LNCaP clone FGC (cell line): ENCODE measurements around the gene DDX1.

Experiments
- DNase-seq: peaks from one replicate; pipeline ENCODE4 v3.0.0-alpha.2; 2011; ENCODE audit warnings: low read depth
- H3K4me3 ChIP-seq: 2 replicates; pipeline ENCODE4 v1.5.1; 2011; ENCODE audit warnings: mild to moderate bottlenecking, low read depth, low read length, control low read depth
- CTCF ChIP-seq: IDR thresholded peaks from 2 replicates; pipeline ENCODE4 v1.5.1; 2012; ENCODE audit warnings: mild to moderate bottlenecking; ENCODE audit not compliant: control insufficient read depth, insufficient read depth; ENCODE audit errors: extremely low read depth

DDX1 gene

GRCh38 chr2:15648593-15649525 lies 57.2 kb downstream of the DDX1 start:
- no peak for TF ChIP-seq CTCF
- no peak for DNase-seq
- H3K4me3 ChIP-seq: no peak overlapping the region

DNA sequence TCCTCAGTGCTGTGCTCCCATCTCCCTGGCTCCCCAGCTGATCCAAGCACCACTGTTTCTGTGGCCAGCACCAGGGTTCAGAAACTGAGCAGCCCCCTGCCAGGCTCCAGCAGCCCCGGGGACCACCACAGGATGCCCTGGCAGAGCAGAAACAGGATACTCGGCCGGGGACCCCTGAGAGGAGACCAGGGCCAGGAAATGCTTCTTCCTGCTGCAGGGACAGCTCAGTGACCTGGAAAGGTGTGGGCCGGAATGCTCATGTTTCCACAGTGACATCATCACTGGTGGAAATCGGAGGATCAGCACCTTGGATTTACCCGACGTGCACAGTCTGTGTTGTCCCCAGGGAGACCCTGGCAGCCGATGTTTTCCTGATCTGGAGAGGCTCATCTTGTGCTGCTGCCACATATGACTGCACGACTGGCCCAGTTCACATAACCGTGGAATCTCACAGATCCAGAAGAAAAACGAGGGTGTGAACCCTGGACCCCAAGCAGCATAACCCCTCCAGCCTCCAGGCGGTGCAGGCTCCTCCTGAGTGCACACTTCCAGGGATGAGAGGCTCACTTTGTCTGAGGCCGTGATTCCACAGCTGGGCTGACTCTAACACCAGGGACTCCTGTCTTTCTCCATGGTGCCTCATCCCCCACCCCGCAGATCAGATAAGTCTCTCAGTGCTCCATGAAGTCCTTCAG lies 58.0 kb downstream of the DDX1 start:
- TF ChIP-seq CTCF: no peak
- no peak for DNase-seq
- H3K4me3 ChIP-seq: no peak overlapping the region

DNA sequence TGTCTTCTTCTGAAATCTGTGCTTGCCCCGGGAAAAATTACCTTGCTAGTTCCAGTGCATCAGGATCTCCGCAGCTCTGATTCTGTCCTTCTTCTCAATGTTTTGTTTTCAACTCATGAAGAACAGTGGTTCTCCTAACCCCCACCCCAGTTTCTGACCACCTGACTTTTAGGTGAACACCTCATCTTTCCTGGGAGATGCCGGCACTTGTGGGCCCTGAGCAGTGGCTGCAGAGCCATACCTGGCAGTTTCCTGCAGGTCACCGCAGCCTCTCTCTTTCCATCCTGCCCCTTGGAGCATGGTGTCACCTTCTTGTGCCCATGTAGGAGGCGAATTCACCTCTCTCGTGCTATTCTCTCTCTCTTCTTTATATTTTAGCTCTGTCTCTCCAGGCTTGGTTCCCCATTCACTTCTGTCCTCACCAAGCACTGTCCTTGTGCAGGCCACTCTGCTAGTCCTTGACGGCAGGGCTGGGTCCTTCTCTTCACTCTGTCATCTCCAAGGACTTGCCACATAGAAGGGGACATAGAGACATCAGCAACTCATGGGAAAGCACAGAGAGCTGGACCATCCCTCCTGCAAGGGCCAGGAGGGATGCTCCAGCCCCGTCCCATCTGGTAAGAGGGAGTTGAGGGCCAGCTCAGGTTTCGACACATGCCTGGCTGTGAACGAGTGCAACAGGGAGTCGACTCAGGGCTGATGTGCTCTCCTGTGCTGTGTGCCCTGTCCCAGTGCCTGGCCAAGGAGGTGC lies 59.1 kb downstream of the DDX1 start:
- no peak overlapping the region for H3K4me3 ChIP-seq
- TF ChIP-seq CTCF: no peak
- no peak for DNase-seq

DNA sequence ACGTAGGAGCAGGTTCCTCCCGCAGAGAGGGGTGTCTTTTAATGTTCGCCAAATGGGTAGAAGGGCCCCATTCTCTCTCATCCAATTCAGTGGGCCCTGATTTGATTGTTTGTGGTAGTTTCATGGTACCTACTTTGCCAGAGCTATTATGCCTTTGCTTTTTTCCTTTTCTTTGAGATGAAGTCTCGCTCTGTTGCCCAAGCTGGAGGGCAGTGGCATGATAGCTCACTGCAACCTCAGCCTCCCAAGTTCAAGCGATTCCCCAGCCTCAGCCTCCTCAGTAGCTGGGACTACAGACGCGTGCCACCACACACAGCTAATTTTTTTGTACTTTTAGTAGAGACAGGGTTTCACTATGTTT lies 59.7 kb downstream of the DDX1 start:
- H3K4me3 ChIP-seq: no peak overlapping the region
- no peak for TF ChIP-seq CTCF
- no peak for DNase-seq

- DNase-seq: no peak
- H3K4me3 ChIP-seq: no peak overlapping the region
- TF ChIP-seq CTCF: no peak
Measured at GRCh38 chr2:15652252-15652651, 60.6 kb downstream of the DDX1 start.

DNA sequence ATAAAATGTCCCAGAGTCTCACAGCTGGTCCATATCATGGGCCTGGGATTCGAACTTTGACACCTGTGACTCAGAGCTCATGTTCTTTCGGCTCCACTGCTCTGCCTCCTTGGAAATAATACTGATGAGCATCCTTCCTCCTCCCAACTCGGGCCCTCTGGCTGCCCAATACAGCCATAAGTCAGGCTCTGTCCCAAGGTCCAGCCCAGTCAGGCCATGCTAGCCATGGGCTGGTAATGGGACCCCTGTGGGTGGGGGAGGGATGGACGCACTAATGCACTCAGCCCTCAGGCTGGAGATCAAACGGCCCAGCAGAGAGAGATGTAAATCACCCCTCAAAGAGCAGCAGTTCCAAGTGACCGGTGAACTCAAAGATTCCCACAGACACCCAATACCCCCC lies 61.1 kb downstream of the DDX1 start:
- DNase-seq: no peak
- no peak overlapping the region for H3K4me3 ChIP-seq
- no peak for TF ChIP-seq CTCF
